HG03103 (cell line): Measurements from ENCODE around the gene CACNG4.
"Not testable (repeated sequence)": the region's sequence is repeated elsewhere in the genome, so short reads cannot be mapped to it uniquely, and the experiment has no call there.

Experiments used
- ATAC-seq: cut with Tn5 transposase; IDR thresholded peaks from one replicate; pipeline ENCODE4 v1.9.1; 2021; ENCODE audit warnings: low read depth; ENCODE audit not compliant: unreplicated experiment

CACNG4 gene

GRCh38 chr17:66960613-66961012 is 3.9 kb upstream of the CACNG4 start:
- no peak for ATAC-seq

GRCh38 chr17:66963521-66963908 is 992 bp upstream of the CACNG4 start:
- no peak for ATAC-seq

DNA sequence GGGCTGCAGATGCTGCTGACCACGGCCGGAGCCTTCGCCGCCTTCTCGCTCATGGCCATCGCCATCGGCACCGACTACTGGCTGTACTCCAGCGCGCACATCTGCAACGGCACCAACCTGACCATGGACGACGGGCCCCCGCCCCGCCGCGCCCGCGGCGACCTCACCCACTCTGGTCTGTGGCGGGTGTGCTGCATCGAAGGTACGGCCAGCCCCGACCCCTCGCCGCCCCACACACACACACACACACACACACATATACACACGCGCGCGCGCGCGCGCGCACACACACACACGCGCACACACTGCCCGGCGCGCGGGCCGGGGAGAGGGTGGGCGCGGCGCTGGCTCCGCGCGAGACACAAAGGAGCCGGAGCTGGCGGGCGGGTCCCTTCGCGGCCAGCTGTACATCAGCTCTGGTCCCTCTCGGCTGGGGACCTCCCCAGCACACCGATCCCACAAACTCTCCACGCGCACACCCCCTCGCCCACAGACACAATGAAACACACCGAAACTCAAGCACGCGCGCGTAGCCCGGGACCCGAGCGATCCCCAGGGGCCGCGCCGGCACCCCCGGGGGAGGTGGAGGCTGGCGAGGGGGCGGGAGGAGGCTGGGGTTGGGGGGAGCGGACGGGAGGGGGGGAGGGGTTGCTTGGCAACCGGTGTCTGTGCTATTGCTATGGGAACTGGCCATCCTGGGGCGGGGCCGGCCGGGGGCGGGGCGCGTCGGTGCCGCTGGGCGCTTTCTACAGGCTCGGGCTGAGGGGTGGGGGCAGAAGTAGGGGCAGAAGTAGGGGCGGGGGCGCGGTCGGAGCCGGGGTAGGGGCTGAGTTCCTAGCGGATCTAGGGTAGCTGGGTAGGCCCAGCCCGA is 658 bp downstream of the CACNG4 start:
- ATAC-seq: no peak

DNA sequence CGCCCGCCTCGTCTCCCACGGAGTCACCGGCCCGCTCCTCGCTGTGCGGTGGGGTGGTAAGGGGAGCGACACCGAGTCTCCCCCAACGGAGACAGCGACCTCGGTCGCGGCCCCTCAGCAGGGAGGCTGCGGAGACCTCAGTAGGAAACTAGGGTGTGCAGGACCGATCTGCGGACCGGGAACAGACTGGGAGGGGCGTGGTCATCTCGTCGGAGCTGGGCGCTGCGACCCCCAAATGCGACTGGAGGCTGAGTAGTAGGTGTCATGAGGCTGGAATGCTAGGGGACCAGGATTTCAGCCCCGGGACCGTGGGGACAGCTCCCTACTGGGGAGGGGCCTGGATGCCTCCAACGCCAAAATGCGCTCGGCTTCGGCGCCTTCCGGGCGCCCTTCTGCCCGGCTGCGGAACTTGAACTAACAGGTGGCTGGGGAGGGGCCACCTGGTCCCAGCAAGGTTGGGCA is 1.3 kb downstream of the CACNG4 start:
- ATAC-seq: no peak

DNA sequence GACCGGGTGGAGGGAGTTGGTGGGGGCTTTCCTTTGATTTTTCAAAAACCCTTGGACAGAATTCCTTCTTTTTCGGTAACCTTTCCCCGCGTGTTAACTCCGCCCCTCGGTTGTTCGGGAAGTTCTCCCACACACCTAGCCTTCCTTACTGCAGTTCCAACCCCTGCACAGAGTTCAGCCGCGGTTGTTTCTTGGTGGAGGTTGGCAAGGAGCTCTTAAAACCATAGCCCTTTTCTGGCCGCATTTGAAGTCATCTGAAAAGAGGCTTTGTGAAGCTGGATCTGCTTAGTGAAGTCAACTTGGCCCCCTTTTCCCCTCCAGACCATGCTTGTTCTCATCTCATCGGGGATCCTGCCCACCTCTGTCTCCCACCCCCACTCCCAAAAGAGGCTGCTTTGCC is 1.8 kb downstream of the CACNG4 start:
- no peak for ATAC-seq

- no peak for ATAC-seq
These were observed 2.4 kb downstream of the CACNG4 start for GRCh38 chr17:66966704-66967418.

DNA sequence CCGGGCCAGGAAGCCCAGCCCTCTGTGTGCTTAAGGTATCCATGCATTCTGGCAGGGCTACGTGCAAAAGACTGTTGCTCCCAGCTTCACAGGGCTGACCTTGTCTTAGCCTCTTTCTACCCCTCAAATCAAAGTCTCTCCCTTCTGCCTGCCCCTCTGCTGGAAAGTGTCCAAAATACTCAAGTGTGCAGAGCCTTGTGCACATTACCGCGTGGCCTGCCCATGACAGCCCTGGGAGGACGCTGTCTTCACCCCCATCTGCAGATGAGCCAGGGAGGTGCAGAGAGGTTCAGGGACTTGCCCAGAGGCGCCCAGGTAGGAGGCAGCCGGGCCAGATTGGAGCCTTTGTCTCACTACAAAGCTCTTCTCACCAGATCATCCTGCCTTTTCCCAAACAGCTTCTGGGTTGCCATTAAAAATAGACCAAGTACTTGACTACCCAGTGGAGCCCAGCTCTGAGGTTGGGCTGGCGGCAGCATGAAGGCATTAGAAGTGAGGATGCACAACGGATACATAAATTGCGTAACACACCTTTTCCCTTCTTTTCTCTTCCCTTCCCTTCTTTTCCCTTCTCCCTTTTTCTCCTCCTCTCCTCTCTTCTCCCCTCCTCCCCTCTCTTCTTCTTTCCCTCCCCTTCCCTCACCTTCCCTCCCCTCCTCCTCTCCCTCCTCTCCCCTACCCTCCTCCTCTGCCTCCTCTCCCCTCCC is 3.5 kb downstream of the CACNG4 start:
- ATAC-seq: no peak

GRCh38 chr17:66968916-66969315 is 4.4 kb downstream of the CACNG4 start:
- no peak for ATAC-seq

DNA sequence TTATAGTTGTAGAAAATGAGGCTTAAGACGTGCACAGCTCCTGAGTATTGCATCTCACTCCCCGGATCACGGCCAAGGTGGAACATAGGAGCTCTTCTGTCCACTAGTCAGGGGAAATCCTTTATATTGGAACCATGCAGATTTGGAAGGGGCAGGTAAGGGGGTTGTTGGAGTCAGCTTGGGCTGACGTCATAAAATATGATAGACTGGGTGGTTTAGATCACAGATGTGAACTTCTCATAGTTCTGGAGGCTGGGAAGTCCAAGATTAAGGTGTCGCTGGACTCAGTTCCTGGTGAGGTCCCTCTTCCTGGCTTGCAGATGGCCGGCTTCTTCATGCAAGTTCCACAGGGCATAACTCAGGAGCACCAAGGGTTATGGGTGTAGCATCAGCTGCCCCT is 5.6 kb downstream of the CACNG4 start:
- ATAC-seq: no peak

- no peak for ATAC-seq
These were observed 6.3 kb downstream of the CACNG4 start for GRCh38 chr17:66970797-66971196.

GRCh38 chr17:66971264-66971663 is 6.8 kb downstream of the CACNG4 start:
- no peak for ATAC-seq

GRCh38 chr17:66971730-66972441 is 7.4 kb downstream of the CACNG4 start:
- ATAC-seq: no peak

- ATAC-seq: not testable (repeated sequence)
These were observed 7.9 kb downstream of the CACNG4 start for GRCh38 chr17:66972442-66972830.

DNA sequence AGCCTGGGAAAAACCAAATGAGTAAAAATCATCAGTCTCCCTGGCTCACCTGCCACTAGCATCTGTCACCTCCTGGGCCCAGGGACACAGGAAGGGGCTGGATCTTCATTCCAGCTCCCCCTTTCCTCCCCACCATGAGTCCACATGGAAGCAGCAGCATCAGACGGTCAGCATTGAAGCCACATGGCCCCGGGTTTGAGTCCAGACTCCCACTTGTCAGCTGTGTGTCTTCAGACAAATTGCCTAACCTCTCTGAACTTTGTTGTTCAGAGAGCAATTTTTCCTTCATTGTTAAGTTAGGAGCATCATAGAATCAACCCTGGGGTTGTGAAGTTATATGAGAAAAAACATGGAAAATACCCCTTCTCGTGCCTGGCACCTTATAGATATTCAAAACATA is 10.7 kb downstream of the CACNG4 start:
- ATAC-seq: no peak

GRCh38 chr17:66975614-66976378 is 11.3 kb downstream of the CACNG4 start:
- no peak for ATAC-seq

DNA sequence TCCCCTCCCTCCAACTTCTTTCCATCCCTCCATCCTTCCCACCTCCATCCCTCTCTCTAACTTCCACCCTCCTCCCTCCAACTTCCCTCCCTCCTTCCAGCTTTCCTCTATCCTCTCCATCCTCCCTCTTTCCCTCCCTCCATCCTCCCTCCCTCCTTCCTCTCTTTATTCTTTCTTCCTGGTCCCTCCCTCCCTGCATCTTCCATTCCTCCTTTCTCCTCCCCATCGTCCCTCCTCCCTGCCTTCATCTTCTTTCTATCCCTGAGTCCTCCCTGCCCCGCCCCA is 11.8 kb downstream of the CACNG4 start:
- no peak for ATAC-seq

GRCh38 chr17:66976781-66977201 is 12.3 kb downstream of the CACNG4 start:
- no peak for ATAC-seq

- ATAC-seq: no peak
These were observed 14.1 kb downstream of the CACNG4 start for GRCh38 chr17:66978514-66979061.

- ATAC-seq: no peak
These were observed 16.4 kb downstream of the CACNG4 start for GRCh38 chr17:66980896-66981295.

GRCh38 chr17:66981983-66982508 is 17.5 kb downstream of the CACNG4 start:
- no peak for ATAC-seq
